Liver (tissue), 3 donors: ENCODE results near the gene IL12RB2.

Experiments
- CTCF ChIP-seq: fragments of 150-350 bp; IDR thresholded peaks from 2 replicates; pipeline ENCODE4 v1.5.1; 2017; ENCODE audit warnings: improper control_type of control experiment, low read depth, low read length; ENCODE audit not compliant: missing input control
- EGR1 ChIP-seq, 2 donors: IDR thresholded peaks; 2 replicates each; pipeline ENCODE4 v1.6.1; 2016 to 2018; ENCODE audit warnings: antibody characterized with exemption in 2 of 2, low read depth in 2 of 2
- FOXA2 ChIP-seq: IDR thresholded peaks from 2 replicates; pipeline ENCODE4 v1.6.1; 2016; ENCODE audit warnings: antibody characterized with exemption
- GABPA ChIP-seq, 2 donors: IDR thresholded peaks in 1 of 2; conservative IDR thresholded peaks in 1 of 2; 2 replicates each; pipeline ENCODE4 v1.6.1; 2016; ENCODE audit warnings: antibody characterized with exemption in 2 of 2, mild to moderate bottlenecking in 1 of 2, moderate library complexity in 1 of 2
- HNF4A ChIP-seq, 2 donors: conservative IDR thresholded peaks; 2 replicates each; pipeline ENCODE4 v1.6.1; 2016; ENCODE audit warnings: antibody characterized with exemption in 2 of 2, mild to moderate bottlenecking in 2 of 2
- HNF4G ChIP-seq: IDR thresholded peaks from 2 replicates; pipeline ENCODE4 v1.6.1; 2016; ENCODE audit warnings: antibody characterized with exemption
- JUND ChIP-seq, 2 donors: IDR thresholded peaks; 2 replicates each; pipeline ENCODE4 v1.6.1; 2016; ENCODE audit warnings: antibody characterized with exemption in 2 of 2
- MAX ChIP-seq: IDR thresholded peaks from 2 replicates; pipeline ENCODE4 v1.6.1; 2016; ENCODE audit warnings: antibody characterized with exemption
- RAD21 ChIP-seq, 2 donors: IDR thresholded peaks; 2 replicates each; pipeline ENCODE4 v1.6.1; 2016; ENCODE audit warnings: antibody characterized with exemption in 2 of 2, mild to moderate bottlenecking in 2 of 2
- REST ChIP-seq: IDR thresholded peaks from 2 replicates; pipeline ENCODE4 v1.6.1; 2016; ENCODE audit warnings: antibody characterized with exemption, mild to moderate bottlenecking
- TAF1 ChIP-seq: conservative IDR thresholded peaks from 2 replicates; pipeline ENCODE4 v1.6.1; 2016; ENCODE audit warnings: antibody characterized with exemption, mild to moderate bottlenecking
- ZBTB33 ChIP-seq: IDR thresholded peaks from 2 replicates; pipeline ENCODE4 v1.6.1; 2016; ENCODE audit warnings: antibody characterized with exemption
- donor health status: healthy.
- donor health status: healthy.

GRCh38 chr1:67355745-67356424, 48.2 kb downstream of the IL12RB2 start:
- TF ChIP-seq CTCF (no peak), TAF1 (no peak), REST (no peak), RAD21 (IDR thresholded peaks at IDR 0.05) (no peak), FOXA2 (no peak), MAX (no peak), ZBTB33 (no peak), EGR1 (IDR thresholded peaks at IDR 0.05; ENCODE audit: low read depth in 2 of 2) (no peak), HNF4G (no peak), HNF4A (conservative IDR thresholded peaks at IDR 0.05) (no peak), GABPA (IDR thresholded peaks at IDR 0.05 in 1 of 2, conservative IDR thresholded peaks at IDR 0.05 in 1 of 2) (no peak), JUND (IDR thresholded peaks at IDR 0.05) (no peak)
